GM12878 (cell line): Measurements from ENCODE around the gene LY6G5C. TPM values are rescaled to one million over a fixed set of nuclear protein-coding genes. Genes with fewer than 3 reads are reported as not detected.

Experiments
- ATAC-seq: fragments of 200-7000 bp; cut with Tn5 transposase; 3 replicates; pipeline ENCODE4 v1.9.1; 2020; ENCODE audit warnings: mild to moderate bottlenecking, moderate library complexity
- BruUV-seq: library from RNA; stranded (reverse); fragments of 400-500 nt; replicated peaks from 2 replicates; lab custom pipeline; 2021; lab: Mats Ljungman, UMichigan
- CTCF ChIA-PET: fragments of 300-600 bp; sonication (Branson Sonifier 250); formaldehyde crosslinking; extraction: SDS; loops from one replicate; lab custom pipeline; 2021; ENCODE audit warnings: inconsistent platforms; lab: Yijun Ruan, JAX
- POLR2A ChIA-PET: fragments of 350-600 bp; formaldehyde crosslinking; extraction: SDS; loops from one replicate; lab custom pipeline; 2021; ENCODE audit warnings: inconsistent platforms; lab: Charles Lee
- RAD21 ChIA-PET: fragments of 300-600 bp; sonication (Branson Sonifier 250); formaldehyde crosslinking; loops from one replicate; lab custom pipeline; 2023; ENCODE audit warnings: antibody characterized with exemption; ENCODE audit not compliant: unreplicated experiment; lab: Charles Lee
- SMC1A ChIA-PET: fragments of 300-600 bp; sonication (Branson Sonifier 250); formaldehyde crosslinking; loops from one replicate; lab custom pipeline; 2023; ENCODE audit not compliant: unreplicated experiment, uncharacterized antibody; lab: Charles Lee
- DNase-seq: peaks from one replicate; pipeline ENCODE4 v3.0.0-alpha.2; 2011; ENCODE audit warnings: low read depth, low spot score
- FAIRE-seq: peaks from 3 replicates; lab custom pipeline; 2011; peaks lifted over from hg19 to GRCh38; lab: Jason Lieb, UNC
- H2AFZ ChIP-seq: 2 replicates; pipeline ENCODE4 v1.6.0; 2011; ENCODE audit warnings: low read depth, low read length, control low read depth; ENCODE audit not compliant: control insufficient read depth
- H3K27ac ChIP-seq: 2 replicates; pipeline ENCODE4 v1.5.1; 2011; ENCODE audit warnings: control low read depth; ENCODE audit not compliant: control insufficient read depth, insufficient read depth
- H3K27me3 ChIP-seq, 2 experiments: replicated peaks in 1 of 2; 2 replicates each; pipeline versions ENCODE4 v1.6.0 to v1.6.1; 2011; ENCODE audit warnings: low read length in 1 of 2; ENCODE audit not compliant: control insufficient read depth in 2 of 2, insufficient read depth in 2 of 2
- H3K36me3 ChIP-seq, 2 experiments: 2 replicates each; pipeline ENCODE4 v1.5.1; 2011; ENCODE audit warnings: low read length in 1 of 2; ENCODE audit not compliant: control insufficient read depth in 2 of 2, insufficient read depth in 2 of 2
- H3K4me1 ChIP-seq: 2 replicates; pipeline ENCODE4 v1.6.1; 2011; ENCODE audit warnings: mild to moderate bottlenecking, low read length, moderate library complexity, mixed read lengths; ENCODE audit not compliant: control insufficient read depth, insufficient read depth
- H3K4me2 ChIP-seq: 2 replicates; pipeline ENCODE4 v1.6.0; 2011; ENCODE audit warnings: control low read depth; ENCODE audit not compliant: control insufficient read depth, insufficient read depth
- H3K4me3 ChIP-seq: fragments of 200-600 bp; sonication (generic); 2 replicates; pipeline ENCODE4 v1.5.1; 2016
- H3K79me2 ChIP-seq: 2 replicates; pipeline ENCODE4 v1.6.0; 2011; ENCODE audit warnings: low read length; ENCODE audit not compliant: control insufficient read depth, insufficient read depth
- H3K9ac ChIP-seq: 2 replicates; pipeline ENCODE4 v1.8.0; 2011; ENCODE audit warnings: low read length, control low read depth, mixed read lengths; ENCODE audit not compliant: control insufficient read depth, insufficient read depth
- H3K9me3 ChIP-seq: replicated peaks from 3 replicates; pipeline ENCODE4 v1.5.1; 2011; ENCODE audit warnings: mild to moderate bottlenecking, low read length; ENCODE audit not compliant: control insufficient read depth, insufficient read depth
- H4K20me1 ChIP-seq: 2 replicates; pipeline ENCODE4 v1.6.0; 2011; ENCODE audit not compliant: control insufficient read depth, insufficient read depth
- CTCF ChIP-seq, 3 experiments: IDR thresholded peaks in 2 of 3; conservative IDR thresholded peaks in 1 of 3; 2 replicates each; pipeline ENCODE4 v1.5.1; 2011; ENCODE audit warnings: low read depth in 3 of 3, low read length in 3 of 3, mild to moderate bottlenecking in 3 of 3, control low read depth in 2 of 3, moderate library complexity in 2 of 3, inconsistent platforms in 1 of 3, mixed read lengths in 1 of 3; ENCODE audit not compliant: control insufficient read depth in 2 of 3, insufficient read depth in 1 of 3; ENCODE audit errors: extremely low read depth in 1 of 3
- EP300 ChIP-seq, 2 experiments: fragments of 150-350 bp in 1 of 2; IDR thresholded peaks; 2 replicates each; pipeline ENCODE4 v1.6.1; 2011 to 2012; ENCODE audit warnings: low read depth in 2 of 2, low read length in 2 of 2, borderline replicate concordance in 1 of 2, improper control_type of control experiment in 1 of 2, inconsistent platforms in 1 of 2; ENCODE audit not compliant: control insufficient read depth in 1 of 2
- KDM1A ChIP-seq: fragments of 200-600 bp; sonication (generic); IDR thresholded peaks from 2 replicates; pipeline ENCODE4 v1.6.1; 2016; ENCODE audit warnings: borderline replicate concordance
- MXI1 ChIP-seq: fragments of 150-350 bp; IDR thresholded peaks from 2 replicates; pipeline ENCODE4 v1.6.1; 2011; ENCODE audit warnings: low read depth, mild to moderate bottlenecking, inconsistent platforms, low read length, improper control_type of control experiment
- POLR2A ChIP-seq: IDR thresholded peaks from 2 replicates; pipeline ENCODE4 v1.6.1; 2011; ENCODE audit warnings: low read depth, mild to moderate bottlenecking, low read length
- WGBS: methylation state at CpG from one replicate; pipeline ENCODE4 v1.1.6; 2016; ENCODE audit warnings: low lambda C conversion rate; ENCODE audit not compliant: insufficient replicate concordance, insufficient coverage; ENCODE audit errors: missing lambda C conversion rate; 5-methylcytosine and 5-hydroxymethylcytosine counted together
- in situ Hi-C: fragments of 300-500 bp; cut with MboI; formaldehyde crosslinking; loops from 9 replicates; pipeline ENCODE4 v1.14.3; 2018; ENCODE audit warnings: mixed read lengths
- intact Hi-C: fragments of 100-400 bp; cut with micrococcal nuclease; formaldehyde crosslinking; loops from one replicate; pipeline ENCODE4 v1.14.2; 2022; ENCODE audit not compliant: unreplicated experiment
- polyA plus RNA-seq, 11 experiments: library from polyadenylated mRNA; depleted of rRNA in 4 of 11; unstranded in 6 of 11; stranded (reverse) in 5 of 11; fragments of >200 nt; fragmentation: Nextera tagmentation in 4 of 11; fragmentation: Illumina TruSeq in 1 of 11; extraction: Ambion mirVana in 4 of 11; extraction: Trizol in 1 of 11; gene quantifications; 1 replicate in 1 of 11; 2 replicates in 10 of 11; pipeline versions ENCODE4 v1.2.1 to v1.2.3, GENCODE V29; 2011 to 2016; ENCODE audit warnings: inconsistent platforms in 2 of 11, missing spikeins in 2 of 11, low read depth in 1 of 11
- total RNA-seq, 4 experiments: library from RNA; depleted of rRNA in 3 of 4; stranded (reverse); fragments of >200 nt in 3 of 4; fragmentation: Illumina TruSeq in 1 of 4; extraction: Trizol in 1 of 4; gene quantifications; 2 replicates each; pipeline versions ENCODE4 v1.2.1 to v1.2.3, GENCODE V29; 2013 to 2021

The LY6G5C gene
- total and polyA plus RNA-seq, 10 of the 15 experiments (the other 5 are each of a cell fraction or from before 2014, with no cell fraction given) = 0.76 to 6.1 (median 1.7) TPM

GRCh38 chr6:31728767-31729514 lies 48.1 kb upstream of the LY6G5C start, which contains the start of gene DDAH2:
TSS of gene DDAH2 (minus strand) at chr6:31729299. CDS start at chr6:31729161, 138 bp downstream.
- in situ Hi-C loops = no loop called here

More at GRCh38 chr6:31728767-31729514, 48.1 kb upstream of the LY6G5C start, which contains the start of gene DDAH2:
- Histone ChIP-seq H3K4me3 (peak within 1 kb of the TSS; percentile 78), H3K36me3 (peaks cover 3 to 13% of the 10 kb centered on the region in 2 experiments), H3K27me3 (no peaks in the 10 kb centered on the region), H3K9me3 (no peaks in the 10 kb centered on the region), H3K79me2 (peaks cover 10% of the 10 kb centered on the region), H3K27ac (peak within 1 kb of the TSS; percentile 60; the same call in 1 of the 2 replicates), H3K9ac (peak within 1 kb of the TSS; percentile 25; the same call in 1 of the 2 replicates), H2AFZ (peak within 1 kb of the TSS; percentile 29), H3K4me1 (peaks cover 28% of the 10 kb centered on the region), H4K20me1 (no peaks in the 10 kb centered on the region), H3K4me2 (peak within 1 kb of the TSS; percentile 98)
- ATAC-seq = peak; percentile 30
- TF ChIP-seq EP300 (IDR thresholded peaks at IDR 0.05; ENCODE audit: borderline replicate concordance in 1 of 2, control insufficient read depth in 1 of 2, low read depth in 2 of 2, low read length in 2 of 2) (no peak), MXI1 (0 out of 2 replicates have a peak, but pooled peaks have one; percentile 38), KDM1A (no peak), POLR2A (peak; percentile 38; the same call in 1 of the 2 replicates), CTCF (IDR thresholded peaks at IDR 0.05 in 2 of 3, conservative IDR thresholded peaks at IDR 0.05 in 1 of 3; ENCODE audit: control insufficient read depth in 2 of 3, extremely low read depth in 1 of 3, insufficient read depth in 1 of 3, low read depth in 3 of 3, low read length in 3 of 3) (peak in 1 of 3 experiments; percentile 91; a peak in 3 of 6 replicates)
- SMC1A ChIA-PET = interaction anchor here (0.6 to 5.3 kb wide), 9 partner anchors 10 to 104 kb away, joined by 3 to 45 read pairs (median 4); partner anchors contain the start of genes ABHD16A, CLIC1, LSM2 and MSH5
- RAD21 ChIA-PET = interaction anchor here (0.7 to 3.6 kb wide), 17 partner anchors 10 to 467 kb away, joined by 3 to 44 read pairs (median 4); partner anchors contain the start of genes HSPA1A, HSPA1B, HSPA1L and LSM2
- no peak for FAIRE-seq
- intact Hi-C loops = loop anchor here (1.0 to 2.0 kb wide), 3 partner anchors 40 to 98 kb away; partner anchors contain the start of gene HSPA1B
- no TSS peak for BruUV-seq
- POLR2A ChIA-PET = interaction anchor here (1.1 to 2.8 kb wide), 5 partner anchors 11 to 102 kb away, joined by 3 to 30 read pairs (median 6); partner anchors contain the start of gene MSH5
- no peak for DNase-seq
- 35% methylated on average over 36 of the region's 36 CpGs for WGBS
- CTCF ChIA-PET = interaction anchor here (0.6 to 15.8 kb wide), 16 partner anchors 10 to 169 kb away, joined by 3 to 208 read pairs (median 5); partner anchors contain the start of genes HSPA1B, MSH5 and VARS1
